ENCODE data around the gene SLC6A8.
A peak's percentile ranks its signal among the peaks of the same experiment; 100 is the strongest.
"Not testable (repeated sequence)": the region's sequence is repeated elsewhere in the genome, so short reads cannot be mapped to it uniquely, and the experiment has no call there.

The SLC6A8 gene

DNA sequence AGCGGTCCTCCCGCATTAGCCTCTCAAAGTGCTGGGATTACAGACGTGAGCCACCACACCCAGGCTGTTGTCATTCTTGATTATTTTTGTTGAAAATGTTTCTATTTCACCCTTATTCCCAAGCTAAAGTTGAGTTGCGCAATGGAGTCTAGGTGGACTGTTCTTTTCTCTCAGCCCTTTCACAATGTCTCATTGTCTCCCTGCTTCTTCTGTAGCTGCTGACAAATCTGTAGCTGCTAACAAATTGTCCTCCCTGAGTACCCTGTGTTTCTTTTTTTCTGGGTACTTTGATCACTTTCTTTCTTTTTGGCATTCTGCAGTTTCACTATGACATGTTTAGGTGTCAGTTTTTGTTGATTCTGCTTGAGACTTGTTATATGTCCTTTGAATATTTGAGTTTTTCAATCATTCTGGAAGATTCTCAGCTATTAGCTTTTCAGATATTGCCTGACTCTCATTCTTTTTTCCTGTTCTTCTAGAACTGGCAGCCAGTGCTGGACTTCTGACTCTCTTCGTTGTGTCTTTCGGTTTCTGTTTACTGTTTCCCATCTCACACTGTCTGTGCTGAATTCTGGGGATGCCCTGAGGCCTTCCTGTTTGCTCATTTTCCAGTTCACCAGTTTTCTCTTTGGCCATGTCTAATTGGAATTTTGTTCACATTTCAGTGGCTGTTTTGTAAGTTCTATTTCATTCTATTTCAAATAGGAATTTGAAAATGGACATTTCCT is 43.6 kb downstream of the SLC6A8 start:
- no peak for DNase-seq (ENCODE audit: low read depth, low spot score)

DNA sequence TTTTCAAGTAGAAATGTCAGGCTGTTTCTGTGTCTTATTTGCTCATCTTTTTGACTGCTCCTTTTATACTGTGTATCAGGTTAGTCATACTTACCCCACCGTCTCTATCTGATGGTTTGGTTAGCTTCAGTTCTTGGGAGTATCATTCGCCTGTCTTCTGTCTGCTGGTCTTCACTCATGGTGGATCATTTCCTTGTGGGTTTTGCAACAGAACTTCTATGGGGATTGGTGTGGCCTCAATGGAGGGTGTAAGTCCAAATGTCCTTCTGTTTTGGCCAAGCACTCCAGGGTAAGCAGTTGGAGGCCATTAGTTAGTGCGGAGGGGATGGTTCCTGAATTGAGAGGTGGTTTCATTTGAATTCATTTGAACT is 44.1 kb downstream of the SLC6A8 start:
- DNase-seq (ENCODE audit: low read depth, low spot score): no peak

DNA sequence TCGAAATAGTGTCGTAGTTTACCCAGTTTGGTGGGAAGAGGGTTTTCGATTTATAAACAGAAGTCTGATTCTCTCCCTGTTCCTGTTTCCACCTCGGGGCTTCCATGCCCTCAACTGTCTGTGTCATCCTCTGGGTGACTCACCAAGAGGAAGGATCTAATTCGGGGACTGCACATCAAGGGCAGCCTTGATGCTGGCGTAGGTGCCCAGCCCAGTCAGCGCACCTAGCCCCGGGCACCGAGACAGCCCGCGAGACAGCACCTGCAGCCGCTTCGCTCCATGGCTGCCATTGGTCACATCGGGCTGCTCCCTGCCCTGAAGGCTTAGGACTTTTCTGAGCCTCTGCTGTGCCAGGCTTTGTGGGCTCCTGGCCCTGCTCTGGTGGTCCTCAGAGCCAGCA is 44.7 kb downstream of the SLC6A8 start:
- DNase-seq (ENCODE audit: low read depth, low spot score): no peak

DNA sequence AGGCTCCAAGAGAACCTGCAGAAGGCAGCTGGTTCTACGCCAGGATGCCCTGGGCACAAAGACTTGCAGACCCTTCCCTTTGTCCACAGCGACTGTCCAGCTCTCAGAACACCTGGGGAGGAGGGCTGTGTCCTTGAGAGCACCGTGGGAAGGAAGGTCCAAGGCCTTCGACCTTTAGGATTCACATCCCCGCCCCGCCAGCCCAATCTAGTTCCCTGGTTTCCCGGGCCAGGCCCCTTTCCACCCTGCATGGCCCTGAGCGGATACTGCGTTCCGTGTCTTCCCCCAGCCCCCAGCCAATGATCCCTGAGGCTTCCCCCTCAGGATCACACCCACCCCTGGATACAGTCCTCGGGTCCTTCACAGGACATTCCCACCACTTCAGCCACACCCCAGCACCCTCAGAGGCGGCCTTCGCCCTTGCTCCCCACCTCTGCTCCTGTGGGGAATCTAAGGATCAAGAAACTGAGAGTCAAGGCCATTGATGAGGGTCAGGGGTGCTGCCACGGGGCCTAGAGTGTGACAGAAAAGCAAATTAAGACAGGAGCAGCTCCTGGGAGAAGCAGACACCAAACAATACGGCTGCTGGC is 46.0 kb downstream of the SLC6A8 start:
- no peak for DNase-seq (ENCODE audit: low read depth, low spot score)

DNA sequence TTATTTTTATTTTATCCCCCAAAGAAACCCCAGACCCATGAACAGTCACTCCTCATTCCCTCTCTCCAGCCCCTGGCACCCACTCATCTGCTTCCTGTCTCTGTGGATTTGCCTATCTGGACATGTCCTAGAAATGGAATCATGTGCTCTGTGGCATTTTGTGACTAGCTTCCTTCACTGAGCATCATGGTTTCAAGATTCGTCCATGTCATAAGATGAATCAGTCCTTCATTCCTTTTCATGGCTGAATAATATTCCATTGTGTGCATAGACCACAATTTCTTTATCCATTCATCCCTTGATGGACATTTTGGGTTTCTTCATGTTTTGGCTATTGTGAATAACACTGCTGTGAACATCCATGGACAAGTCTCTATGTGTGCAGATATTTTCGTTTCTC is 47.1 kb downstream of the SLC6A8 start:
- DNase-seq (ENCODE audit: low read depth, low spot score): no peak

DNA sequence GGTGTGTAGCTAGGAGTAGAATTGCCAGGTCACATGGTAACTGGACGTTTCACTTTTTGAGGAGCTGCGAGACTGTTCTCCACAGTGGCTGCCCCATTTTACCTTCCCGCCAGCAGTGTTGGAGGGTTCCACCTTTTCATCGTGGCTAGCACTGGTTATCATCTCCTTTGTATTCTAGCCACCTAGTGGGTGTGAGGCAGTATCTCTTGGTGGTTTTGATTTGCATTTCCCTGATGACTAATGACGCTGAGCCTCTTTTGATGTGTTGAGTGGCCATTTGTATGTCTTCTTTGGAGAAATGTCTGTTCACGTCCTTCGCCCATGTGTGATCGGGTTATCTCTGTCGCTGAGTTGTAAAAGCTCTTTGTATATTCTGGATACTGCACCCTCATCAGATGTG is 47.5 kb downstream of the SLC6A8 start:
- DNase-seq (ENCODE audit: low read depth, low spot score): peak; percentile 57

DNA sequence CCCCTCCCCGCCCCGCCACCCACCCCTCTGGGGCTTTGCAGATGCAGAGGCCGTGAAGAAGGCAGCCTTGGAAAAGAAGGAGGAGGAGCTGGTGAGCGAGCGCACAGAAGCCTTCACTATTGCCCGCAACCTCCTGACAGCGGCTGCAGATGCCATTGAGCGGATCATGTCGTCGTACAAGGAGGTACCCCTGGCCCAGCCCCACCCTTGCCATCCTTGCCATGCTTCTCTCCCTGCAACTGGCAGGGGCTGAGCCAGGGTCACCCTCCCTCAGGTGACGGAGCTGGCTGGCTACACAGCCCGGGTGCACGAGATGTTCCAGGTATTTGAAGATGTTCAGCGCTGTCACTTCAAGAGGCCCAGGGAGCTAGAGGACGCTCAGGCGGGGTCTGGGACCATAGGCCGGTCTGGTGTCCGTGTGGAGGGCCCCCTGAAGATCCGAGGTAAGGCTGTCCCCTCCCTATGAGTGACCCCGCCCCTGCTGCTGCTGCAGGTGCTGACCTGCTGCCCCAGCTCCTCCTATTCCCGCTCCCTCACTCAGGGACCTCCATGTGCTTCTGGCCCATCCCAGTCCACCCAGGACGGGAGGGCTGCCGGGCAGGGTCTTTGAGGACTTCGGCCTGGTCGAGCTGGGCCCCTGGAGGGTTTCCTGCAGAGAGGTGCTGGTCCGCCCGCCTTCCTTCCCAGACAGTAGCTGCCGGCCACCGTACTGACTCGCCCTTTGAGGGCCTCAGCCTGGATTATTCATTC is 48.5 kb downstream of the SLC6A8 start:
- DNase-seq (ENCODE audit: low read depth, low spot score): peak; percentile 42

DNA sequence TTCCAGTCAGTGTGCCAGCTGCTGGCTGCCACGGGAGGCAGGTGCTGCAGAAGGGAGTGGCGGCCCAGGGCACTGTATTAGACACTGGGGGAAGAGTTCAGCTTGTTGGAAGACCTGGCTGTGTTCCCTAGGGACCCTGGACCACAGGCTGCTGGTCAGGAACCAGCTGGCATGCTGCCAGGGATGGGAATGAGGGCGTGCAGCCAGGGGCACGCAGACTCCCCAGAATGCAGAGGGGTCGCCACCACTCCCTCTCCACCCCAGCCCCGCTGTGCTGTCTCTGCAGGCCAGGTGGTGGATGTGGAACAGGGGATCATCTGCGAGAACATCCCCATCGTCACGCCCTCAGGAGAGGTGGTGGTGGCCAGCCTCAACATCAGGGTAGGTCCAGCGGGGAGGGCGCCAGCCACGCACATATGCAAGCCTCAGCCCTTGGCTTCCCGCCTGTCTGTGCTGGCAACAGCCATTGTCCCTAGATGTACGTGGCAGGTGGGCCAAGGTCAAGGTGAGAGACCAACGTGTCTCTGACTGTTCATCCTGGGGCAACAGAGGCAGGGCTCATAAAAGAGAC is 49.2 kb downstream of the SLC6A8 start:
- DNase-seq (ENCODE audit: low read depth, low spot score): no peak

DNA sequence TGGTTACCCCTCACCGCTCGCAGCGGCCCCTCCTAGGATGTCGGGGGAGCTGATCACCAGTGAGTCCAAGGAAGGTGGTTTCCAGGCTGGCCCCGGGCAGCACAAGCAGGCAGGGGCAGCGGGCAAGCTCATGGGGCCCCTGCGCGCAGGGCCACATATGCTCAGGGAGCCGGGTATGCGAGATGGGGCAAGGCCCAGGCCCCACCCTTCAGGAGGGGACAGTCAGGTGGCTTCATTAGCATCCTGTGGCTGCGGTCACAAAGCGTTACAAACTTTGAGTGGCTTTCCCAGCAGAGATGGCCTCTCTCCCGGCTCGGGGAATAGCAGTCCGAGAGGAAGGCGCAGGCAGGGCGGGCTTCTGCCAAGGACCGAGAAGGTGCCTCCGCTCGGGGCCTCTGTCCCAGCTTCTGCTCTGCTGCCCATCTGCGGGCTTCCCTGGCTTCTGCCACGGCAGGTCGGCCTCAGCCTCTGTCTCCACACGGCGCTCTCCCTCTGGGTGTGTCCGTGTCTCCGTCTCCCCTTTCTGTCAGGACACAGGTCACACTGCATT is 50.4 kb downstream of the SLC6A8 start:
- no peak for DNase-seq (ENCODE audit: low read depth, low spot score)

DNA sequence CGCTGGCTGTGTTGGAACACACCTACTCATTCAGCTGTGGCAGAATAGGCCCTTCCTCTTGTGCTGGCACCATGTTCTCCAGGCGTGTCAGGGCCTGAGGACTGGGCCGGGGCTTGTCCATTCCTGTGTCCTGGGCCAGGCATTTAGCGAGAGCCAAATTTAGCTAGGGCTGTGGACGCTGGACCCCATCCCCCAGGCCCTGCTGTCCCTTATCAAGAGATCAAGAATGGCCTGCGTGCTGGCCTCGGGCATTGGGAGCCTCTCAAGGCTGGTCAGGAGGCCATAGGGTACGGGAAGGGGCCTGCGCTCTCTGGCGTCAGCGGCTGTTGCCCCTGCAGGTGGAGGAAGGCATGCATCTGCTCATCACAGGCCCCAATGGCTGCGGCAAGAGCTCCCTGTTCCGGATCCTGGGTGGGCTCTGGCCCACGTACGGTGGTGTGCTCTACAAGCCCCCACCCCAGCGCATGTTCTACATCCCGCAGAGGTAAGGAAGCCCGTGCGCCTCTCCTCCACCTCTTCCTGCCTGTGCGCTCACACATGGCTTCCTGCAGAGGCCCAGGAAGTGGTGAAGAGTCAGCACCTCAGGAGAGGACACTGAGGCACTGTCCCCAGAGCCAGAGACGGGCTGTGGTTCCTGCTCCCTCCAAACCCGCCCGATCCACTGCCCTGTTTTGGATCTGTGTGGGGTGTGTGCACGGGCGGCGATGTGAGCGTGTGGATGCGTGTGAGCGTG is 52.2 kb downstream of the SLC6A8 start:
- peak; percentile 62 for DNase-seq (ENCODE audit: low read depth, low spot score)

DNA sequence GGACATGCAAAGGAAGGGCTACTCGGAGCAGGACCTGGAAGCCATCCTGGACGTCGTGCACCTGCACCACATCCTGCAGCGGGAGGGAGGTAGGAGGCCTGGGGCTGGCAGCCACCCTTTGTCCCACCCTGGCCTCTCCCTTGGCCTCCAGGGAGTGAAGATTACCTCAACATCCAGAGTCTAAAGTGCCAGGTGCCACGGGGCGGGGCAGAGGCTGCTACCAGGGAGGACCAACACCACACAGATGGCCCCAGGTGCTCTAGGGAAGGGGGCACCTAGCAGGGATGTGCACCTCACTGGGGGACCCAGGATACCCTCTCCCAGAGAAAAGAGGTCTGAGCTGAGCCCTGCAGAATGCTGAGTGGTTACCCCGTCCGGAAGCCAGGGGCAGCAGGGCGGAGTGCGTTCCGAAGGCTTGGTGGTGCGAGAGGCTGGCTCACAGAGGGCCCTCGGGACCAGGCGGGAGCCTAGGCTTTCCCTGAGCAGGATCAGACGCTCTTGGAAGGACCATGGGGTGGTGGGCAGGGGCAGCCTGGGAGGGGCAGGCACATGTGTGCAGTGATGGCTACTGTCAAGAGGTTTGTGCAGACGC is 53.0 kb downstream of the SLC6A8 start:
- DNase-seq (ENCODE audit: low read depth, low spot score): no peak

DNA sequence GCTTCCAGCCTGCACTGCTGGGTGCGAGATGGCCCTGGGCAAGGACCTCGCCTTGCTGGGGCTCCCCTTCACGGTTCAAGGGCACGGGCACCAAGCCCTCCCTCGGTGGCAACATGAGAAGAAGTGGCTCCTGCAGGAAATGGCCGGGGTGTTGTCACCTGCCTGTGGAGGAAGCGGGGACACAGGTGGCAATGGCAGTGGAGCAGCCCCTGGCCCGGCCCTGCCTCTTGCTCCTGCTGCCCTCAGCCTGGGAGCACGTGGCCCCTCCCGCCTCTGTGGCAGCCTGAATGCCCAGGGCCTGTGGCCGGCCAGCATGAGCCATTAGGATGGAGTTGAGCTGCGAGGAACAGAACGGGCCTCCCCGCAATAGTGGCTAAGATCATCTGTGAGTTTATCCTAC is 53.7 kb downstream of the SLC6A8 start:
- DNase-seq (ENCODE audit: low read depth, low spot score): no peak

DNA sequence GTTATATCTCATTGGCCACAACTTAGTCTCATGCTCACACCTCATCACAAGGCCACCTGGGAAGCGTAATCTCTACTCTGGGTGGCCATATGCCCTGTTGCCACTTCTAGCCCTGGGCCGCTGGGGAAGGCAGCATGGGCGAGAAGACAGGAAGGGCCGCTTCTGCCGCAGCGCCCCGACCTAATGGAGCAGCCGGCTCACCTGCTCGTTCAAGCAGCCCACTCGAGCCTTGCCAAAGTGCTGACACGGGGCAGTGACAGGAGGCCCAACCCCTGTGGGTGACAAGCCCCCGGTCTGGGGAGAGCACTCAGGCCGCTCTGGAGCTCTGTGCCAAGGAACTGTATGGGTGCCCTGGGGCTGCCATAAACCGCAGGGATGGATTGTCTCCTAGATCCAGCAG is 54.4 kb downstream of the SLC6A8 start:
- DNase-seq (ENCODE audit: low read depth, low spot score): not testable (repeated sequence)

DNA sequence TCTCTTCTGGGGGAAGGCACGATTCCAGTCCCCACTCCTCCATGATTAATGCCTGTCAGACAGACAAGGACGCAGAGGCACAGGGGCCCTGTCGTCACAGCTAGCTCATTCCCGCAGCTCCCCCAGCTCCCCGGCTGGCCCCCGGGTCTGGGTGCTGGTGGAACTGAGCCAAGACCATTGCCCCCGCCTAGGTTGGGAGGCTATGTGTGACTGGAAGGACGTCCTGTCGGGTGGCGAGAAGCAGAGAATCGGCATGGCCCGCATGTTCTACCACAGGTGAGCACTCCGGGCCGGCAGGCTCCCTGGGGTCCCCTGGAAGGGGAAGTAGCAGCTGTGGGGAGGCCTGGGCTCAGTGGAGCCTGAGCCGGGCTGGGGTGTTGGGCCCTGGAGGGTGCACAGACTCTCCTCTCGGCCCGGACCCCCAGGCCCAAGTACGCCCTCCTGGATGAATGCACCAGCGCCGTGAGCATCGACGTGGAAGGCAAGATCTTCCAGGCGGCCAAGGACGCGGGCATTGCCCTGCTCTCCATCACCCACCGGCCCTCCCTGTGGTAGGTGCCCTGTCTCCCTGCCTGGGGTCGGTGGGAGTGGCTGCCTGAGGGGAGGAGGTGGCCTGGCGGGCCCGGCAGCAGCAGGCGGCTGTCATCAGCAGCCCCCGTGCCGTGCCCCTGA is 55.2 kb downstream of the SLC6A8 start:
- DNase-seq (ENCODE audit: low read depth, low spot score): not testable (repeated sequence)

DNA sequence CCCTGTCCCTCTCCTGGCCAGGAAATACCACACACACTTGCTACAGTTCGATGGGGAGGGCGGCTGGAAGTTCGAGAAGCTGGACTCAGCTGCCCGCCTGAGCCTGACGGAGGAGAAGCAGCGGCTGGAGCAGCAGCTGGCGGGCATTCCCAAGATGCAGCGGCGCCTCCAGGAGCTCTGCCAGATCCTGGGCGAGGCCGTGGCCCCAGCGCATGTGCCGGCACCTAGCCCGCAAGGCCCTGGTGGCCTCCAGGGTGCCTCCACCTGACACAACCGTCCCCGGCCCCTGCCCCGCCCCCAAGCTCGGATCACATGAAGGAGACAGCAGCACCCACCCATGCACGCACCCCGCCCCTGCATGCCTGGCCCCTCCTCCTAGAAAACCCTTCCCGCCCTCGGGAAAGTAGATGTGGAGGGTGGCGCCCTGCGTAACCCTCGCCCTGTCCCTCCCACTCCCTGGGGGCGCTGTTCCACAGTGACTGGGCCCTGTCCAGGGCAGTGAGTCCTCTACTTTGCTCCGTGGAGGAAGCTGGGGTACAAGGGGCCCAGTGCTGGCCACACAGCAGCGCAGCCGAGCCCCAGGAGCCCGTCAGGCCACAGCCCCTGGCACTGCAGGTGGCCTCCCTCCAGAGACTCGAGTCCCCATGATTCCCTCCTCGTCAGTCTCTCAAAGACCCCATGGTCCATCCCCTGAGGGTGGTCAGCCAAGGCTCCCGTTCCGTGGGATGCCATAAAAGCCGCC is 55.9 kb downstream of the SLC6A8 start:
- DNase-seq (ENCODE audit: low read depth, low spot score): peak; percentile 74

DNA sequence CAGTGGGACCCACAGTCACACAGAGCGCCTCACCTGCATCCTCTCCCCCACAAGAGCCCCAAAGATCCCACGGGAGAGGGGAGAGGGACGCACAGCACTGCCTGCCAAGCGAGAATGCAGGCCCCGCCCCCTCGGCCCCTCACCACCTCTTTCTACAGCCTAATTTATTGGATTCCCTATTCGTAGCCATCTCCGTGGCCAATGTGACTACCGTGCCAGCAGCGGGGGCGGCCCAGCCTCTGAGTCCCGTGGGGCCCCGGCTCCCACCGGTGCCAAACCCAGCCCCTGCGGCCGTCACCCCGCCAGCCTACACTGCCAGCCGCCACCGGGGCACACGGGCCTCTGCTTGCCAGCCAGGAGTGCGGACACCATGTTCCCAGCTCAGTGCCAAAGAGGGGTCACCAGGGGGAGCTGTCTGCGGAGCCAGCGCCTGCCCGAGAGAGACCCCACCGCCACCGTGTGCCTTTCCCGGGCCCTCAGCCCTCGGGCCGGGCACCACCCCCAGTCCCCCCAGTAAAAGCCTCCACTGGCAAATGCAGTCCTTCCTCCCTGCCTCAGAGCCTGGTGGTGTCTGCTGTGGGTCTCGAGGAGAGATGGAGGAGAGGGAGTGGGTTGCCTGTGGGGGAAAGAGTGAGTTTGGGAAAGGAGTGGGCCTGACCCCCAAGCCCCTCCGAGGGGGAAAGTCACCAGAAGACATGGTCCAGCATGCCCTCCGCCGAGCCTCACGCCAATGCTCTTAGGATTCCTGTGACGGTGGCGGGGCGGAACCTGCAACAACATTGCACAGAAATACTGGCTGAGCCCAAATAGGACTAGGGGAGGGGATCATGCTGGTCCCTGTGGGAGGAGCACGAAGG is 56.7 kb downstream of the SLC6A8 start:
- DNase-seq (ENCODE audit: low read depth, low spot score): peak; percentile 82

DNA sequence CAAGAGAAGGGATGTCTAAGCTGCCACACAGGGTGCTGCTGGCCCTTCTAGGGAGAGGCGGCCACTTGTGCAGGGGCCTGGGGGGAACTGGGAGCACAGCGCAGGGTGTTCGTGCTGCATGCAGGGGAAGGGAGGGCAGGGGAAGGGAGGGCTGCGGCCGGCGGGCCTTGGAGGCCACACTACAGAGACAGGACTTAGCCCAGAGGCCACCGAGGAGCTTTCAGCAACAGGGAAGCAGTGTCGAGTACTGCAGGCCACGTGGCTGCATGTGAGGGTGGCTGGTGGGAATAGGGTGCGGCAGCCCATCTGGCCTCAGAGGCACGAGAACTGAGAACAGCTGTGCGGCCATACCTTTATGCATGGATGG is 57.3 kb downstream of the SLC6A8 start:
- DNase-seq (ENCODE audit: low read depth, low spot score): not testable (repeated sequence)
